ENCODE measurements around the gene DOCK10.

DNA sequence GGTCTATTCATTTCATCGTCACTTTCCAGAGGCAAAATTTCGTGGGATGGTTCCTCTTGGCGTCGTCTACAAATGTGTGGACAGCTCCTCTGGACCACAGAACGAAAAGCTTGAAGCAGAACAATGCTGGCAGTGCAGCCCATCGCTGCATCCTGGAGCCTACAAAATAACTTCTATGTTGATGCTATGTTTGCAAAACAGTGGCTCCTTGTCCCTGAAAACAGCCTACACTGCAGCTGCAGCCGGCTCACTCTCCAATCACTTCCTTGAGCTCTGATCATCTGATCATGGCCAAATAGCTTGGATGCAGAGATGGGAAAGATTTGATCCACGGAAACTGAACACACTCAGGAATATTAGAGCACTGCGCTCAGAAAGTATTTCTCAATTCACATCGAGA lies 60.0 kb downstream of the DOCK10 start:
- TF ChIP-seq POLR2A (conservative IDR thresholded peaks at IDR 0.05), result no peak
- TF ChIP-seq ETV1 (tag; conservative IDR thresholded peaks at IDR 0.05; ENCODE audit: low read depth), result no peak
- TF ChIP-seq JUN (IDR thresholded peaks at IDR 0.05; ENCODE audit: borderline replicate concordance, low read depth, low read length), result no peak
- no peak for TF ChIP-seq JUN (CRISPR knock-in tag; IDR thresholded peaks at IDR 0.05; ENCODE audit: borderline replicate concordance)
- no peak for TF ChIP-seq ZKSCAN1 (IDR thresholded peaks at IDR 0.05; ENCODE audit: low read depth, low read length)
- TF ChIP-seq BMI1 (IDR thresholded peaks at IDR 0.05; ENCODE audit: low read length), result no peak
- TF ChIP-seq, protein P1, sequence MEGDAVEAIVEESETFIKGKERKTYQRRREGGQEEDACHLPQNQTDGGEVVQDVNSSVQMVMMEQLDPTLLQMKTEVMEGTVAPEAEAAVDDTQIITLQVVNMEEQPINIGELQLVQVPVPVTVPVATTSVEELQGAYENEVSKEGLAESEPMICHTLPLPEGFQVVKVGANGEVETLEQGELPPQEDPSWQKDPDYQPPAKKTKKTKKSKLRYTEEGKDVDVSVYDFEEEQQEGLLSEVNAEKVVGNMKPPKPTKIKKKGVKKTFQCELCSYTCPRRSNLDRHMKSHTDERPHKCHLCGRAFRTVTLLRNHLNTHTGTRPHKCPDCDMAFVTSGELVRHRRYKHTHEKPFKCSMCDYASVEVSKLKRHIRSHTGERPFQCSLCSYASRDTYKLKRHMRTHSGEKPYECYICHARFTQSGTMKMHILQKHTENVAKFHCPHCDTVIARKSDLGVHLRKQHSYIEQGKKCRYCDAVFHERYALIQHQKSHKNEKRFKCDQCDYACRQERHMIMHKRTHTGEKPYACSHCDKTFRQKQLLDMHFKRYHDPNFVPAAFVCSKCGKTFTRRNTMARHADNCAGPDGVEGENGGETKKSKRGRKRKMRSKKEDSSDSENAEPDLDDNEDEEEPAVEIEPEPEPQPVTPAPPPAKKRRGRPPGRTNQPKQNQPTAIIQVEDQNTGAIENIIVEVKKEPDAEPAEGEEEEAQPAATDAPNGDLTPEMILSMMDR (IDR thresholded peaks at IDR 0.05 in 2 of 3, conservative IDR thresholded peaks at IDR 0.05 in 1 of 3; ENCODE audit: insufficient read depth in 2 of 3, low read depth in 1 of 3, low read length in 3 of 3), result no peak
- TF ChIP-seq, protein P2, sequence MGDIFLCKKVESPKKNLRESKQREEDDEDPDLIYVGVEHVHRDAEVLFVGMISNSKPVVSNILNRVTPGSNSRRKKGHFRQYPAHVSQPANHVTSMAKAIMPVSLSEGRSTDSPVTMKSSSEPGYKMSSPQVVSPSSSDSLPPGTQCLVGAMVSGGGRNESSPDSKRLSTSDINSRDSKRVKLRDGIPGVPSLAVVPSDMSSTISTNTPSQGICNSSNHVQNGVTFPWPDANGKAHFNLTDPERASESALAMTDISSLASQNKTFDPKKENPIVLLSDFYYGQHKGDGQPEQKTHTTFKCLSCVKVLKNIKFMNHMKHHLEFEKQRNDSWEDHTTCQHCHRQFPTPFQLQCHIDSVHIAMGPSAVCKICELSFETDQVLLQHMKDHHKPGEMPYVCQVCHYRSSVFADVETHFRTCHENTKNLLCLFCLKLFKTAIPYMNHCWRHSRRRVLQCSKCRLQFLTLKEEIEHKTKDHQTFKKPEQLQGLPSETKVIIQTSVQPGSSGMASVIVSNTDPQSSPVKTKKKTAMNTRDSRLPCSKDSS (IDR thresholded peaks at IDR 0.05; ENCODE audit: low read depth, partially characterized antibody), result no peak
- TF ChIP-seq EP300 (IDR thresholded peaks at IDR 0.05; ENCODE audit: low read length), result no peak
- TF ChIP-seq, protein P3, sequence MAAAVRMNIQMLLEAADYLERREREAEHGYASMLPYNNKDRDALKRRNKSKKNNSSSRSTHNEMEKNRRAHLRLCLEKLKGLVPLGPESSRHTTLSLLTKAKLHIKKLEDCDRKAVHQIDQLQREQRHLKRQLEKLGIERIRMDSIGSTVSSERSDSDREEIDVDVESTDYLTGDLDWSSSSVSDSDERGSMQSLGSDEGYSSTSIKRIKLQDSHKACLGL (CRISPR knock-in tag; IDR thresholded peaks at IDR 0.05; ENCODE audit: borderline replicate concordance, poor library complexity, severe bottlenecking), result no peak
- no peak for TF ChIP-seq EZH2 (IDR thresholded peaks at IDR 0.05; ENCODE audit: borderline replicate concordance, low read depth, low read length)
- TF ChIP-seq SMC3 (conservative IDR thresholded peaks at IDR 0.05; ENCODE audit: insufficient read depth, low read depth, low read length), result no peak
- no peak for TF ChIP-seq TCF7L2 (IDR thresholded peaks at IDR 0.05; ENCODE audit: low read depth, low read length)
- no peak for TF ChIP-seq MYC (IDR thresholded peaks at IDR 0.05; ENCODE audit: low read depth, low read length)
- no peak for TF ChIP-seq MYC (CRISPR knock-in tag; IDR thresholded peaks at IDR 0.05; ENCODE audit: borderline replicate concordance, low read depth)
- TF ChIP-seq, protein P4, sequence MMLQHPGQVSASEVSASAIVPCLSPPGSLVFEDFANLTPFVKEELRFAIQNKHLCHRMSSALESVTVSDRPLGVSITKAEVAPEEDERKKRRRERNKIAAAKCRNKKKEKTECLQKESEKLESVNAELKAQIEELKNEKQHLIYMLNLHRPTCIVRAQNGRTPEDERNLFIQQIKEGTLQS (IDR thresholded peaks at IDR 0.05), result no peak
- TF ChIP-seq, protein P4 (CRISPR knock-in tag; conservative IDR thresholded peaks at IDR 0.05), result no peak

Data from K562 (cell line).